Caco-2 (cell line): ENCODE results near the gene PTMS. TPM values are rescaled to one million over a fixed set of nuclear protein-coding genes. Genes with fewer than 3 reads are reported as not detected.

Source experiments
- BruUV-seq: library from RNA; stranded (reverse); fragments of 400-500 nt; replicated peaks from 2 replicates; lab custom pipeline; 2021; lab: Mats Ljungman, UMichigan
- CTCF ChIA-PET: fragments of 300-600 bp; sonication (Branson Sonifier 250); formaldehyde crosslinking; loops from one replicate; lab custom pipeline; 2022; ENCODE audit warnings: antibody characterized with exemption; lab: Charles Lee
- POLR2A ChIA-PET: fragments of 300-600 bp; sonication (Branson Sonifier 250); formaldehyde crosslinking; loops from one replicate; lab custom pipeline; 2022; ENCODE audit warnings: antibody characterized with exemption; lab: Charles Lee
- DNase-seq, 2 experiments: peaks; one replicate each; pipeline versions ENCODE4 v3.0.0 to v3.0.0-alpha.2; 2020 to 2022
- H3K27me3 ChIP-seq: replicated peaks from 2 replicates; pipeline ENCODE4 v1.6.0; 2011; ENCODE audit warnings: low read length; ENCODE audit not compliant: control insufficient read depth, insufficient read depth
- H3K36me3 ChIP-seq: 2 replicates; pipeline ENCODE4 v1.5.1; 2011; ENCODE audit warnings: low read length; ENCODE audit not compliant: control insufficient read depth, insufficient read depth
- H3K4me1 ChIP-seq: fragments of 250-450 bp; sonication (Bioruptor Pico); 2 replicates; pipeline ENCODE4 v1.5.1; 2020; ENCODE audit warnings: mild to moderate bottlenecking
- H3K4me3 ChIP-seq: 2 replicates; pipeline ENCODE4 v1.5.1; 2011; ENCODE audit warnings: low read depth, mild to moderate bottlenecking, control low read depth, low read length
- H3K9me3 ChIP-seq: fragments of 250-450 bp; sonication (Bioruptor Pico); 2 replicates; pipeline ENCODE4 v1.5.1; 2020; ENCODE audit warnings: mild to moderate bottlenecking, moderate library complexity
- H3K27ac Mint-ChIP-seq: one replicate; pipeline ENCODE4 v1.8.0; 2022; ENCODE audit warnings: mixed read lengths; ENCODE audit not compliant: unreplicated experiment
- H3K27me3 Mint-ChIP-seq: one replicate; pipeline ENCODE4 v1.8.0; 2022; ENCODE audit warnings: mixed read lengths; ENCODE audit not compliant: insufficient read depth, unreplicated experiment
- H3K36me3 Mint-ChIP-seq: one replicate; pipeline ENCODE4 v1.8.0; 2022; ENCODE audit warnings: mild to moderate bottlenecking, mixed read lengths; ENCODE audit not compliant: insufficient read depth, unreplicated experiment
- H3K4me1 Mint-ChIP-seq: one replicate; pipeline ENCODE4 v1.8.0; 2022; ENCODE audit warnings: low read depth, mixed read lengths; ENCODE audit not compliant: unreplicated experiment
- H3K4me3 Mint-ChIP-seq: one replicate; pipeline ENCODE4 v1.8.0; 2022; ENCODE audit warnings: mild to moderate bottlenecking, moderate library complexity, mixed read lengths; ENCODE audit not compliant: unreplicated experiment
- H3K9me3 Mint-ChIP-seq: one replicate; pipeline ENCODE4 v1.8.0; 2022; ENCODE audit warnings: mixed read lengths; ENCODE audit not compliant: unreplicated experiment
- intact Hi-C: fragments of 100-400 bp; cut with micrococcal nuclease; formaldehyde crosslinking; loops from one replicate; pipeline ENCODE4 v1.10.0; 2022; ENCODE audit not compliant: unreplicated experiment
- total RNA-seq: library from RNA; stranded (reverse); gene quantifications from 2 replicates; pipeline ENCODE4 v1.2.3, GENCODE V29; 2022
- TF ChIP-seq, protein P1 (sequence below), 2 experiments: fragments of 200-600 bp in 1 of 2; IDR thresholded peaks; 1 replicate in 1 of 2; 2 replicates in 1 of 2; pipeline versions ENCODE4 v1.5.1 to v1.8.0; 2011 to 2022; ENCODE audit warnings: antibody characterized with exemption in 1 of 2, control low read depth in 1 of 2, inconsistent platforms in 1 of 2, low read depth in 1 of 2, low read length in 1 of 2, mild to moderate bottlenecking in 1 of 2, moderate library complexity in 1 of 2; ENCODE audit not compliant: insufficient read depth in 1 of 2, severe bottlenecking in 1 of 2, unreplicated experiment in 1 of 2

The PTMS gene
- total RNA-seq, 1 experiment from 2014 or later, result 285 TPM

GRCh38 chr12:6818645-6819044 is 52.5 kb downstream of the PTMS start:
- no peak overlapping the region for H3K27ac Mint-ChIP-seq

DNA sequence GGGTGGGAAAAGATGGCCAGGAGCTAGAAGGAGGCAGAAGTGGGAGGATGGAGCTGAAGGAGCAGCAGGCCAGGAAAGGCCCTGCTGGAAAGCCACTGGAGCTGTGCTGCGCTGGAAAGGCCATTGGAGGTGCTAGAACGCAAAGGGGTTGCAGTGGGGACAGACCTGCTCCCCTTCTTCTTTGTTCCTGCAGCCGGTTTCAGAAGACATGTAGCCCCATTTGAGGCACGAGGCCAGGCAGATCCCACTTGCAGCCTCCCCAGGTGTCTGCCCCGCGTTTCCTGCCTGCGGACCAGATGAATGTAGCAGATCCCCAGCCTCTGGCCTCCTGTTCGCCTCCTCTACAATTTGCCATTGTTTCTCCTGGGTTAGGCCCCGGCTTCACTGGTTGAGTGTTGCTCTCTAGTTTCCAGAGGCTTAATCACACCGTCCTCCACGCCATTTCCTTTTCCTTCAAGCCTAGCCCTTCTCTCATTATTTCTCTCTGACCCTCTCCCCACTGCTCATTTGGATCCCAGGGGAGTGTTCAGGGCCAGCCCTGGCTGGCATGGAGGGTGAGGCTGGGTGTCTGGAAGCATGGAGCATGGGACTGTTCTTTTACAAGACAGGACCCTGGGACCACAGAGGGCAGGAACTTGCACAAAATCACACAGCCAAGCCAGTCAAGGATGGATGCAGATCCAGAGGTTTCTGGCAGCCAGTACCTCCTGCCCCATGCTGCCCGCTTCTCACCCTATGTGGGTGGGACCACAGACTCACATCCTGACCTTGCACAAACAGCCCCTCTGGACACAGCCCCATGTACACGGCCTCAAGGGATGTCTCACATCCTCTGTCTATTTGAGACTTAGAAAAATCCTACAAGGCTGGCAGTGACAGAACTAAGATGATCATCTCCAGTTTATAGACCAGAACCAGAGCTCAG is 53.2 kb downstream of the PTMS start:
- no peaks in the 10 kb centered on the region for H3K36me3 Mint-ChIP-seq
- intact Hi-C loops, result no loop called here
- POLR2A ChIA-PET, result no interaction called here
- peaks cover 9% of the 10 kb centered on the region for H3K4me1 ChIP-seq
- CTCF ChIA-PET, result interaction anchor here (0.6 kb wide), 1 partner anchor 95 kb away, joined by 3 read pairs; no protein-coding TSS in a partner anchor
- DNase-seq, result no peak
- H3K9me3 Mint-ChIP-seq, result no peaks in the 10 kb centered on the region
- BruUV-seq, result no TSS peak
- no peak overlapping the region for H3K27ac Mint-ChIP-seq
- H3K9me3 ChIP-seq, result no peaks in the 10 kb centered on the region
- no peaks in the 10 kb centered on the region for H3K36me3 ChIP-seq
- H3K27me3 Mint-ChIP-seq, result peaks cover 8% of the 10 kb centered on the region
- no peaks in the 10 kb centered on the region for H3K4me1 Mint-ChIP-seq
- TF ChIP-seq, protein P1, sequence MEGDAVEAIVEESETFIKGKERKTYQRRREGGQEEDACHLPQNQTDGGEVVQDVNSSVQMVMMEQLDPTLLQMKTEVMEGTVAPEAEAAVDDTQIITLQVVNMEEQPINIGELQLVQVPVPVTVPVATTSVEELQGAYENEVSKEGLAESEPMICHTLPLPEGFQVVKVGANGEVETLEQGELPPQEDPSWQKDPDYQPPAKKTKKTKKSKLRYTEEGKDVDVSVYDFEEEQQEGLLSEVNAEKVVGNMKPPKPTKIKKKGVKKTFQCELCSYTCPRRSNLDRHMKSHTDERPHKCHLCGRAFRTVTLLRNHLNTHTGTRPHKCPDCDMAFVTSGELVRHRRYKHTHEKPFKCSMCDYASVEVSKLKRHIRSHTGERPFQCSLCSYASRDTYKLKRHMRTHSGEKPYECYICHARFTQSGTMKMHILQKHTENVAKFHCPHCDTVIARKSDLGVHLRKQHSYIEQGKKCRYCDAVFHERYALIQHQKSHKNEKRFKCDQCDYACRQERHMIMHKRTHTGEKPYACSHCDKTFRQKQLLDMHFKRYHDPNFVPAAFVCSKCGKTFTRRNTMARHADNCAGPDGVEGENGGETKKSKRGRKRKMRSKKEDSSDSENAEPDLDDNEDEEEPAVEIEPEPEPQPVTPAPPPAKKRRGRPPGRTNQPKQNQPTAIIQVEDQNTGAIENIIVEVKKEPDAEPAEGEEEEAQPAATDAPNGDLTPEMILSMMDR (IDR thresholded peaks at IDR 0.05; ENCODE audit: insufficient read depth in 1 of 2, low read depth in 1 of 2, low read length in 1 of 2, severe bottlenecking in 1 of 2, unreplicated experiment in 1 of 2), result no peak
- H3K4me3 ChIP-seq, result no peak overlapping the region
- H3K4me3 Mint-ChIP-seq, result no peak overlapping the region
- H3K27me3 ChIP-seq, result no peaks in the 10 kb centered on the region

More at GRCh38 chr12:6818645-6819044, 52.5 kb downstream of the PTMS start:
- Histone ChIP-seq H3K4me3 (no peak overlapping the region), H3K9me3 (no peaks in the 10 kb centered on the region), H3K4me1 (peaks cover 9% of the 10 kb centered on the region), H3K27me3 (no peaks in the 10 kb centered on the region), H3K36me3 (no peaks in the 10 kb centered on the region)
- Mint-ChIP-seq H3K4me3 (no peak overlapping the region), H3K36me3 (no peaks in the 10 kb centered on the region), H3K4me1 (no peaks in the 10 kb centered on the region), H3K27me3 (peaks cover 8% of the 10 kb centered on the region), H3K9me3 (no peaks in the 10 kb centered on the region)
- CTCF ChIA-PET, result no interaction called here
- intact Hi-C loops, result no loop called here
- POLR2A ChIA-PET, result interaction anchor here (1.2 kb wide), 1 partner anchor 66 kb away, joined by 3 read pairs; the partner anchor contains the start of gene MLF2
- no peak for DNase-seq
- TF ChIP-seq, protein P1 (IDR thresholded peaks at IDR 0.05; ENCODE audit: insufficient read depth in 1 of 2, low read depth in 1 of 2, low read length in 1 of 2, severe bottlenecking in 1 of 2, unreplicated experiment in 1 of 2), result no peak
- no TSS peak for BruUV-seq

DNA sequence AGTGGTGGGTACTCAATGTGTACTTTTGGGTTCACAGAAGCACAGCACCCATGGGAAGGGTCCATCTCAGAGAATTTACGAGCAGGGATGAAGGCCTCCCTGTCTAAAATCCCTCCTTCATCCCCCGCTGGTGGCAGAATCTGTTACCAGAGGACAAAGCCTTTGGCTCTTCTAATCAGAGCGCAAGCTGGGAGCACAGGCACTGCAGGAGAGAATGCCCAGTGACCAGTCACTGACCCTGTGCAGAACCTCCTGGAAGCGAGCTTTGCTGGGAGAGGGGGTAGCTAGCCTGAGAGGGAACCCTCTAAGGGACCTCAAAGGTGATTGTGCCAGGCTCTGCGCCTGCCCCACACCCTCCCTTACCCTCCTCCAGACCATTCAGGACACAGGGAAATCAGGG is 54.0 kb downstream of the PTMS start:
- Mint-ChIP-seq H3K36me3 (no peaks in the 10 kb centered on the region), H3K27me3 (peaks cover 14% of the 10 kb centered on the region), H3K4me1 (no peaks in the 10 kb centered on the region), H3K9me3 (no peaks in the 10 kb centered on the region), H3K4me3 (no peak overlapping the region), H3K27ac (no peak overlapping the region)
- Histone ChIP-seq H3K4me3 (no peak overlapping the region), H3K9me3 (no peaks in the 10 kb centered on the region), H3K4me1 (peaks cover 9% of the 10 kb centered on the region), H3K27me3 (no peaks in the 10 kb centered on the region), H3K36me3 (no peaks in the 10 kb centered on the region)
- BruUV-seq, result no TSS peak
- TF ChIP-seq, protein P1 (IDR thresholded peaks at IDR 0.05; ENCODE audit: insufficient read depth in 1 of 2, low read depth in 1 of 2, low read length in 1 of 2, severe bottlenecking in 1 of 2, unreplicated experiment in 1 of 2), result no peak
- intact Hi-C loops, result no loop called here
- ChIA-PET POLR2A (no interaction called here), CTCF (interaction anchor here (0.6 to 0.8 kb wide), 2 partner anchors 66 to 263 kb away, joined by 3 to 4 read pairs; no protein-coding TSS in a partner anchor)
- DNase-seq, result no peak

Other genes starting within 250 kb of the PTMS start
- gene GAPDH, start 231.8 kb upstream of the PTMS start, total RNA-seq, result 4,975 and 5,337 TPM in 2 replicates
- gene IFFO1, start 210.3 kb upstream of the PTMS start, total RNA-seq, result 0.48 and 0.53 TPM in 2 replicates
- 145 and 157 TPM in 2 replicates for gene NOP2, start 198.1 kb upstream of the PTMS start, total RNA-seq
- 223 and 229 TPM in 2 replicates for gene CHD4, start 159.0 kb upstream of the PTMS start, total RNA-seq
- 0.19 and 0.20 TPM in 2 replicates for gene LPAR5, start 130.4 kb upstream of the PTMS start, total RNA-seq
- gene ACRBP, start 118.9 kb upstream of the PTMS start, total RNA-seq, result 0.73 and 1.3 TPM in 2 replicates
- gene ING4, start 103.2 kb upstream of the PTMS start, total RNA-seq, result 31.6 and 32.8 TPM in 2 replicates
- 119 and 127 TPM in 2 replicates for gene ZNF384, start 77.0 kb upstream of the PTMS start, total RNA-seq
- gene PIANP, start 65.5 kb upstream of the PTMS start, total RNA-seq, result 0.37 and 0.48 TPM in 2 replicates
- gene COPS7A, start 42.3 kb upstream of the PTMS start, total RNA-seq, result 56.8 and 61.9 TPM in 2 replicates
- 303 and 309 TPM in 2 replicates for gene MLF2, start 13.2 kb upstream of the PTMS start, total RNA-seq
- 1.9 and 3.2 TPM in 2 replicates for gene LAG3, start 6.2 kb downstream of the PTMS start, total RNA-seq
- gene CD4, start 23.2 kb downstream of the PTMS start, total RNA-seq, result not detected in 2 replicates
- gene GPR162, start 55.5 kb downstream of the PTMS start, total RNA-seq, result 0.81 and 1.2 TPM in 2 replicates
- 25.1 and 25.6 TPM in 2 replicates for gene P3H3, start 62.0 kb downstream of the PTMS start, total RNA-seq
- 3.9 and 5.1 TPM in 2 replicates for gene GNB3, start 74.6 kb downstream of the PTMS start, total RNA-seq
- 147 and 152 TPM in 2 replicates for gene CDCA3, start 84.9 kb downstream of the PTMS start, total RNA-seq
- gene USP5, start 85.8 kb downstream of the PTMS start, total RNA-seq, result 226 and 230 TPM in 2 replicates
- gene TPI1, start 101.2 kb downstream of the PTMS start, total RNA-seq, result 1,141 and 1,254 TPM in 2 replicates
- gene SPSB2, start 106.9 kb downstream of the PTMS start, total RNA-seq, result 23.7 and 24.7 TPM in 2 replicates
- gene LRRC23, start 138.5 kb downstream of the PTMS start, total RNA-seq, result 7.8 and 8.6 TPM in 2 replicates
- 23.2 and 25.3 TPM in 2 replicates for gene ENO2, start 148.2 kb downstream of the PTMS start, total RNA-seq
- gene ATN1, start 161.6 kb downstream of the PTMS start, total RNA-seq, result 126 TPM in 2 replicates
- gene RNU7-1, start 177.5 kb downstream of the PTMS start, total RNA-seq, result not detected in 2 replicates
- 111 TPM in 2 replicates for gene C12orf57, start 177.7 kb downstream of the PTMS start, total RNA-seq
- 43.9 and 54.8 TPM in 2 replicates for gene PTPN6, start 185.0 kb downstream of the PTMS start, total RNA-seq
- 411 and 479 TPM in 2 replicates for gene PHB2, start 204.3 kb downstream of the PTMS start, total RNA-seq
- gene EMG1, start 204.6 kb downstream of the PTMS start, total RNA-seq, result 149 and 161 TPM in 2 replicates